HG03175 (cell line): Measurements from ENCODE around the gene CHST13.

Experiments used
- ATAC-seq: cut with Tn5 transposase; IDR thresholded peaks from one replicate; pipeline ENCODE4 v1.9.1; 2021; ENCODE audit warnings: mild to moderate bottlenecking, moderate library complexity; ENCODE audit not compliant: unreplicated experiment

The CHST13 gene

GRCh38 chr3:126508564-126508964, 15.4 kb upstream of the CHST13 start:
- ATAC-seq, result no peak

GRCh38 chr3:126509597-126510307, 14.2 kb upstream of the CHST13 start:
- ATAC-seq, result no peak

GRCh38 chr3:126510308-126510910, 13.5 kb upstream of the CHST13 start:
- ATAC-seq, result no peak

GRCh38 chr3:126511291-126511690, 12.7 kb upstream of the CHST13 start:
- ATAC-seq, result no peak

DNA sequence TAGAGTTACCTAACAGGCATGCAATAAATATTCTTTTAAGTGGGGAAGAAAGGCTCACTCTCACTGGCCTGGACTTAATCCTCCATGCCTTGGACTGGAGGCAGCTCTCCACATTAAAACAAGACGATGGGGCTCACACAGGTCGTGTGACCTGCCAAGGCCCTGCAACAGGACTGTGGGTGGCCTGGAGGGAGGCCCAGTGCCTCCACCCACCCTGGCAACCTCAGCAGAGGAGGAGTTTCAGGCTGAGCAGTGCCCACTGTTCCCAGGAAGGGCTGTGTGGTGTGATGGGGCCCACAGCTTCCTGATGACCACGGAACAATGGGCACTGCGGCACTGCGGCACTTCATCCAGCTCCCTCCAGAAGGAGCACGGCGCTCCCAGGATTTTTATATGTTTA, 11.9 kb upstream of the CHST13 start:
- no peak for ATAC-seq

GRCh38 chr3:126512916-126513650, 10.9 kb upstream of the CHST13 start:
- no peak for ATAC-seq

DNA sequence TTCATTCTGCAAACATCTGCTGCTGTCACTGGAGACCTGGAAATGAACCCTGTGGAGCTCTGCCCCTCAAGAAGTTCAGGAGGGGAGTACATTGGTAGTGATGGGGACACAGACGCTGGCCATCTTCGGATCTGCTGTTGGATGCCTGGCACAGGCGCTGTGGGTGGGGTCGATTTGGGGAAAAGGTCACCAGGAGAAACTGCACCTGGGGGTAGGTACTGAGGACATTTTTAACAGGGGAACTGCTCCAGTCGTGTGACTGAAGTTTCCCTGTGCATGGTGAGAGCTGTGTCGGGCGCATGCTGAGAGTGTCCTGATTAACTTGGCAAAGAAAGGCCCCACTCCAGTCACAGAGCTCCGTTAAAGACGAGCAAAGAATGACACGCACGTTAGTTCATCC, 9.8 kb upstream of the CHST13 start:
- ATAC-seq, result no peak

- no peak for ATAC-seq
Observed at GRCh38 chr3:126515066-126515706, 8.8 kb upstream of the CHST13 start.

GRCh38 chr3:126516152-126516935, 7.6 kb upstream of the CHST13 start:
- no peak for ATAC-seq

- no peak for ATAC-seq
Observed at GRCh38 chr3:126516936-126517290, 7.0 kb upstream of the CHST13 start.

GRCh38 chr3:126517291-126517951, 6.5 kb upstream of the CHST13 start, which contains the start of gene UROC1:
Gene UROC1 (minus strand): TSS chr3:126517773. CDS start chr3:126517719, 54 bp downstream.
- no peak for ATAC-seq

DNA sequence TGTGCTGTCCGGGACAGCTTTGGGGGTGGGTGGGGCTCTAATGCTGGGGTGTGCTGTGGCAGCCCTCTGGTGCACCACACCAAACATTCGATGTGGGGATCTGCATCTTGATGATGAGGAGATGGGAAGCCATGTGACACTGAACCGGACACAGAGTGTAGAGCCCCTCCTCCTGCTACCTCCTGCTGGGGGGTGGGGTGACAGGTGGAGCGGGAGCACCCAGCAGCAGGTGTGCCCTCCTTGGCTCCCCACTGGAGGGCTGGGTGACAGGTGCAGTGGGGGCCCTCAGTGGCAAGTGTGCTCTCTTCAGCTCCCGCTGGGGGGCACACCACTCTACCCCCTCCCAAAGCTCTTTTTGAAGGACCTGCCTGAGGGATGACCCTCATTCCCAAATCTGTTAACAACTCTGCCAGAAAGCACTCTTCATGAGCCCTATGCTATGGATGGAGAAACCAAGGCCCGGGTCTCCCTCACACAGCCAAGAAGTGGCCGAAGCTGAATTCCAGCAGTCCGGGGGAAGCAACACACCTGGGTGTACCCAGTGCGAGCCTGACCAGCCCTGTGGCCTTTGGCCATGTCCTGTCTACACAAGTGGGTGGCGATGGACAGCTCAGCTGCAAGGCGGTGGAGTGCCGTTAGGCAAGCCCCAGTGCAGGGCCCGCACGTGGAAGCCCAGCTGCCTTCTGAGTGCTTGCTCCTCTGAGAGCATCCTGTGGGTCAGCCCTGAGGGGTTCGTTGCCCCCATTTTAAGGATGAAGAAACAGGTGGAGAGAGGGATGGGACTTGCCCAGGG, 5.8 kb upstream of the CHST13 start:
- no peak for ATAC-seq

DNA sequence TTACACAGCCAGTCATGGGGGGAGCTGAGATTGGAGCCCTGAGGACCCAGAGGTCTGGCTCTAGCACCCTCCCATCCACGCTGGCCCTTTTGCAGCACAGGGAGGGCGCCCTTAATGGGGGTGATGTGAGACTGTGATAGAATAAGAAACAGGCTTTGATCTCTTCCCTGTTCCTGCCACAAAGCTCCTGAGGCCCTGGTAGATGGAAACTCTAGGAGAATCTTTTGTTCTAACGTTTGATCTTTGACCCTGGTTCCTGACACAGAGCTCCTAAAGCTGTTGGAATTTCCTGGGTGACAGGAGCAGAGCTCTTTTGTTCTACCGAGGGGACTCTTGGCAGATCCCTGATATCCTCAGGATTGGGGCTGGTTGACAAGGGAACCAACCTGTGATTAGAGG, 5.2 kb upstream of the CHST13 start:
- ATAC-seq, result no peak

DNA sequence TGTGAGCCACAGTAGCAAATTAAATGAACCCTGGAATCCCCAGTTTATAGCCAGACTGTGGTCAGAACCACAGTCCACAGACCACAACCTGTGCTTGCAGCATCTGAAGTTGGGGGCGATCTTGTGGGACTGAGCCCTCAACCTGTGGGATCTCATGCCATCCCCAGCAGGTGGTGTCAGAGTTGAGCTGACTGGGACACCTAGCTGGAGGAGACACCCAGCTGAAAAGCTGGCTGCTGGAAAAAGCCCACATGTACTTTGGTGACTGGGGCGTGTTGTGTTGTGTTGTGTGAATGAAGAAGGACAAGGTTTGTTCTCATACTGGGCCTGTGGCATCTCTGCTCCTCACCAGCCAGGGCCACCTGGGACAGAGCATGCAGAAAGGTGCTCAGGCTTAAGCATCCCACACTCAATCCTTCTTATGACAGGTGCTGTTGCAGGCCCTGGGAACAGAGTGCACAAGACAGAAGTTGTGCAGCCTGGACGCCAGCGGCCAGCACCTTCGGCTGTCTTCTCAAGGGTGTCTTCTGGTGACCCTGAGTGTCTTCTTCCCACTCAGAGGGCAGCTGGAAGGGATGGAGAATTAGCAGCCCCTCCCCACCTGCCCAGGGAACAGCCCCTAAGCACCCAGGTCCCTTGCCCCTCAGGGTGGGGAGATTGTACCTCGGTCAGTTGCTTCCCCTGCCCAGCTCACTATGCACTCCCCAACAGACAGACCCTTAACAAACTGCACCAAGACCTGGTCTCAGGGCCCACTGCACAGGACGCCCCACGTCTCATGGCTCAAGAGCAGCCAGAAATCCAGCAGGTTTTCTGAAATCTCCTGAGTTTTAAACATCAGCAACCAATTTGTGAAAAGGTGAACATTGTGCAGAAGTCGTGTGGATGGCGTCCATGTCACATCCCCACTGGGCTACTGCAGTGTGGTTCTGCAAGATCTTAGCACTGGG, 4.2 kb upstream of the CHST13 start:
- no peak for ATAC-seq

DNA sequence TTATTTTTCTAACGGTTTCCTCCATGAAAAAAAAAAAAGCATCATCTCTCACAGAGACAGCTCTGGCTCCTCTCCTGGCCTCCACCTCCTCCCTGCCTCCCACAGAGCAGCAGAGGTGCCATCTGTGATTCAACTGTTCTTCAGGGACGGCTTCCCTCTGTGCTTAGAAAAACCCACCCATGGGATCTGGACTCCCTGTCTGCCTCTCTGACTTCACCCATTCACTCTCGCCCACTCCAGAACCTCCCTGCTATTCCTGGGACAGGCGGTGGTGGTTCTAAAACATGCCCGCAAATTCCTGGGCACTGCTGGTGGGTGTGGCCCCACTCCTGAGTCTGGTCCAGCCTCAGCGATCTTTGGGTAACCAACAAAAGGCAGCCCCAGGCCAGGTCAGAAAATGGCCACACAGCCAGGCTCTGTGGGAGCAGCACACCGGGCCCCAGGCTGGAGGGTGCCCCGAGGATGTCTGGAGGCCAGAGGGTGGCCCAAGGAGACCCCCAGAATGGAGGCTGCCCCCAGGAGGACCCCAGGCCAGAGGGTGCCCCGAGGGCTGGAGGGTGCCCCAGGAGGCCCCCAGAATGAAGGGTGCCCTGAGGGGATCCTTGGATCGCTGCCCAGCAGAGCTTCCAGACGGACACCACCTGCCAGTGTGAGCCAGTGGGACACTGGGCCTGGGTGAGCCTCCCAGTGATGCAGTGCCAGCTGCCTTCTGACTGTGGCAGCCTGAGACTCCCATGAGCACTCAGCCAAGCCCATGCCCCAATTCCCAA, 2.6 kb upstream of the CHST13 start:
- ATAC-seq, result no peak

DNA sequence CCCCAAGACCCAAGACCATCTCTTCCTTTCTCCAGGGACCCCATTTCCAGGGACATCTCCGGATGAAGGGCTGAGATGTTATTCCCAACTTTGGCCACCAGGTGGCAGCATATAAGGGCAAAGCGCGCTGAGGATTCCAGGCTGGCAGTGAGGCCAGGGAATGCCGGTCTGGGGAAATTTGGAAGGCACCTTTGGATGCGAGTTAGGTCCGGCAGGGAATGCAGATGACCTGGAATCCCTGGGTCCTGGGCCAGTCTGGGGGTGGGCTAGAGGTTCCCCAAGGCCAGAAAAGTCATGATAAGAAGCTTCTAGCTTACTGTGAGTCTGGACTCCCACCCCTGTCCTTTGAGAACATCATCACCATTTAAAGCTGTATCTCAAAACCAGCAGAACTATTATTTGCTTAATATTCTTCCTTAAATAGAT, 1.6 kb upstream of the CHST13 start:
- ATAC-seq, result no peak

GRCh38 chr3:126524429-126524988, 554 bp downstream of the CHST13 start:
- no peak for ATAC-seq
